Ureter (tissue), 1 donor: ENCODE measurements around the gene PEX10. TPM values are rescaled to one million over a fixed set of nuclear protein-coding genes. Genes with fewer than 3 reads are reported as not detected.

Experiments used
- DNase-seq: peaks from one replicate; pipeline ENCODE4 v3.0.0-alpha.2; 2020; ENCODE audit warnings: low spot score
- total RNA-seq: library from RNA; stranded (reverse); gene quantifications from one replicate; pipeline ENCODE4 v1.2.4, GENCODE V29; 2023
- donor health status: DM: yes; HTN: yes; CAD: no.

The PEX10 gene
- total RNA-seq, 1 donor from 2014 or later = 30.7 TPM

DNA sequence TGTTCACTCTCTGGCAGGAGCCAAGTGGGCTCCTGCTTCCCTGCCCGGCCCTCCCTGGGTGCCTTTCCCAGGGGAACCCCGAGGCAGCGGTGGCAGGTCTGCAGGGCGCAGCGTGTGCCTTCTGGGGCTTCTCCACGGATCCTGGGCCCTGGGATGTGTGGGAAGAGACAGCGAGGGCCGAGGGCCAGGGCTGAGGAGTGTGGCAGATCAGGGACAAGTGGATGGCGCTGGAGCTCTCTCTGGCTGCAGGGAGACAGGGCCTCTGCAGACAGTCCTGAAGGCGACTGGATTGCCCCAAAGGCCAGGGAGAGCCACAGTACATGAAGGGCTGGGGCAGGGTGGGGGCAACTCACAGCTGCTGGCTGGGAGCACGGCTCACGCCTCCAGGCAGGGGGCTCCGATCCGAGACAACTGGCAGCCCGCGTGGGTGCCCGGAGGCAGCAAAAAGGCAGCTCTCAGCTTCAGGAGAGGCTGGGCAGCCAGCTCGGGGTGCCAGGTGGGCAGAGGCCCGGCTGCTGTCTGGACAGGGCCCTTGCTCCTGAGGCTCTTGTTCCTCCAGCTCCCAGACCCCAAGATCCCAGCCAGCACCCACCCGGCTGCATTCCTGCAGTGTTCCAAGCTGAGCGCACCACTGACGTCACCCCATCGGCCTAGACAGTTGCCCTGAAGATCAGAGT, 37.0 kb downstream of the PEX10 start:
- DNase-seq = no peak

GRCh38 chr1:2374252-2375155, 37.9 kb downstream of the PEX10 start:
- no peak for DNase-seq

DNA sequence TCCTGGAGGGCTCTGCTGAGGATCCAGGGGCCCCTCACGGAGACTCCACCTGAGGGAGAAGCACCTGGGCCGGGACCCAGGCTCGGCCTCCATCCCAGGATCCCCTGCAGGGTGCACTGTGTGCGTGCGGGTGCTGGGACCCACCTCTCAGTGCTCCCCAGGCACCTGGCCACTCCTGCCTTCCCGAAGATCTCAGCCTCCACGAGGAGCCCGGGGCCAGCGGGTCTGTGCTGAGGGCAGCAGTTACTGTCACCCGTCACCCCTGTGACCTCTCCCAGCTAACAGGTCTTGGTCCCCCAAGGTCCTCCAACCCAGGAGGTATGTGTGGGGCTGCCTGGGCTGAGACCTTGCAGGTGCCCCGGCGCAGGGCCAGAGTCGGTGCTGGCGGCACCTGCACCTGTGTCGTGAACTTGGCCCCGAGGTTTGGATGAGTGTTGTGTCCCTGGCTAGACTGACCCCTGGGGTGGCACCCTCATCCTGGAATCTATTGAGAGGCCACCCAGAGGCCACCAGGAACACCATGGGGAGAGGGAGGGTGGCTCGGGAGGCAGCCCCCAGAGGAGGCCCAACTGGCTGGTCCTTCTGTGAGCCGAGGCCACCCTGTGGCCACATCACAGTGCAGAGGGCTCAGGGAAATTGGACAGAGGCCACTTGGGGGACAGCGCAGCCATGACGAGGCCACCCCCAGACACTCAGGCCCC, 38.7 kb downstream of the PEX10 start:
- no peak for DNase-seq

GRCh38 chr1:2372551-2373490, 39.5 kb downstream of the PEX10 start:
- DNase-seq = no peak

DNA sequence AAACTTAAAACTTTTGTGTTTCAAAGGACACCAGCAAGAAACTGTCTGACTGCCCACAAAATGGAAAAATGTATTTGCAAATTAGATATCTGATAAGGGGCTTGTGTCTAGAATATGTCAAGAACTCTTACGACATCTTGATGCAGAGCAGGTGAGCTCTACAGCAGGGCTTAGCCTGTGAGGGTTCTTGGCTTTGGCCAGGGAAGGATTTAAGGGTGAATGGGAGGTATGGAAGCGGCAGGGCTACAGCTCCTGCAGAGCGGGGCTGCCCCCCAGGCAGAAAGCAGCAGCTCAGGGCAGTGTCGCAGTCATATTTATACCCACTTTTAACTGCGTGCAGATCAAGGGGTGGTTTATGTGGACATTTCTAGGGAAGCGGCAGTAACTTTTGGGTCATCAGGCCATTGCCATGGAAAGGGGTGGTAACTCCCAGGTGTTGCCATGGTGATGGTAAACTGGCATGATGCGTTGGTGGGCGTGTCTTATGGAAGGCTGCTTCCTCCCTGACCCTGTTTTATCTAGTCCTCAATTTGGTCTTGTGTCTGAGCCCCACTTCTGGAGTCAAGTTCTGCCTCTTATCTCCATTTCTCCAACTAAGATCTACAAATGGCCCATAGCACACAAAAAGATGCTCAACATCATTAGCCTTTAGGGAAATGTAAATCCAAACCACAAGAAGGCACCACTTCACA, 44.2 kb downstream of the PEX10 start:
- no peak for DNase-seq

- DNase-seq = no peak
These were observed 48.4 kb downstream of the PEX10 start for GRCh38 chr1:2363847-2364513.

DNA sequence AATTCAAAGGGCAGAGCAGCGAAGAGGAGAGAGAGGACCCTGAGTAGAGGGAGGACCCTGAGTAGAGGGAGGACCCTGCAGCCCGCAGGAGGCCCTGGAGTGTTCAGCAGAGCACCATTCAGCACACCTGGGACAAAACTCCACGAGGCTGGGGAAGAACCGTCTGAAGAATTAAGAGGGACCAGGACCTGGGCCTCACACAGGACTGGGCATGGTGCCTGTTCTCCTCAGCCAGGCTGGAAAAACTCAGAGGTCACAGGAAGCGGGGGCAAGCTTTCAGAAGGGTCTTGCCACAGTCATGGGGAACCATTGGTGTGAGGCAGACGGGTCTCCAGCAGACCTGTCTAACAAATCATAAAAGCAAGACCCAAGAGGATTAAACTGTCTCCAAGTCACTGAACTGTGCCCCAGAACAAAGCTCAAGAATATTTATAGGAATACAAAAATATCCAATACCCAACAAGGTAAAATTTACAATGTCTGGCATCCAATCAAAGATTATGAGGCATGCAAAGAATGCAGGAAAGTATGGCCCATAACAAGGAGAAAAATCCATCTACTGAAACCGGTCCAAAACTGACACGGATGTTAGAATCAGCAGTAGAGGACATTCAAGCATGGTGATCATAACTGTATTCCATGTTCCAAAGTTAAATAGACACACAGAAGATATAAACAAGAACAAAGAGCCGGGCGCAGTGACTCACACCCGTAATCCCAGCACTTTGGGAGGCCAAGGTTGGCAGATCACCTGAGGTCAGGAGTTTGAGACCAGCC, 51.6 kb downstream of the PEX10 start:
- DNase-seq = no peak

DNA sequence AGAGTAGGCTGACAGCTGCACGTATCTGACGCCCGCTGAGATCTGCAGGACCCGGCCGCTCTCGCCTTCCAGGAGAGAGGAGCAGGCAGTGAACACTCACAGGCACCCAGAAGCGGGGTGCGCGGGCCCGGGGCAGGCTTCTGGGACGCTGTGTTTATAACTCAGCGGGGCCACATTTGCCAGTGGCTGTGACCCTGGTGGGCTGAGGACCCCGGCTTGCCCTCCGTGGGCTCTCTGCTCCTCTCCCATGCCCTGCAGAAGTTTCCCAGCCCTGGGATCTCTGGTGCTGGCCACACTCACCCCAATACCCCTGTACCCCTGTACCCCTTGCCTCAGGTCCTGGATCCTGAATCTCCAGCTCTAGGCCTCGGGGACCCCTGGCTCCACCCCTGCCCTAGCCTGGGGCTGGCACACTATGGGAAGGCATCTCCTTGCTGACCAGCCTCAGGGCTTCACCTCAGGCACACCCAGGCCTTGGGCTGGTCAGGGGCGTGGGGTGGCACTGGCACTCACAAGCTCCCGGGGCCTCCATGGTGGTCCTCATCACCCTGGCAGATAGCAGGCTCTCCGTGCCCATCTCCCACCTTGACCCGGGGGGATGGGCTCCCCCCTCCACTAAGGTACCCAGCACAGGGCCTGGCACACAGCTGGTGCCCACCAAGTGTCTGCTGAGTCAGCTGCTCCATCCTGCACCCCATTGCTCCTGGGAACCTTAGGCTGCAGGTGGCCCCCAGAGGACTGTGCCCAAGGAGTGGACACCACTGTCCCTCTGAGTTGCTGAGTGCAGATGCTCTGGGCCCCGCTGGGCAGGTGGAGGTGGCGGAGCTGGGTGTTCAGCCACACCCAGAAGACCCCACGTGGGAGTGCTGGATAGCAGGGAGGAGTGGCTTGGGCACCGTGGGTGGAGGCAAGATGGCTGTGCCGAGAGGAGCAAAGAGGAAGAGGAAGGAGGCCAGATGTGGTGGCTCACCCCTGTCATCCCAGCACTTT, 53.4 kb downstream of the PEX10 start:
- no peak for DNase-seq

- no peak for DNase-seq
These were observed 54.3 kb downstream of the PEX10 start for GRCh38 chr1:2358072-2358471.

DNA sequence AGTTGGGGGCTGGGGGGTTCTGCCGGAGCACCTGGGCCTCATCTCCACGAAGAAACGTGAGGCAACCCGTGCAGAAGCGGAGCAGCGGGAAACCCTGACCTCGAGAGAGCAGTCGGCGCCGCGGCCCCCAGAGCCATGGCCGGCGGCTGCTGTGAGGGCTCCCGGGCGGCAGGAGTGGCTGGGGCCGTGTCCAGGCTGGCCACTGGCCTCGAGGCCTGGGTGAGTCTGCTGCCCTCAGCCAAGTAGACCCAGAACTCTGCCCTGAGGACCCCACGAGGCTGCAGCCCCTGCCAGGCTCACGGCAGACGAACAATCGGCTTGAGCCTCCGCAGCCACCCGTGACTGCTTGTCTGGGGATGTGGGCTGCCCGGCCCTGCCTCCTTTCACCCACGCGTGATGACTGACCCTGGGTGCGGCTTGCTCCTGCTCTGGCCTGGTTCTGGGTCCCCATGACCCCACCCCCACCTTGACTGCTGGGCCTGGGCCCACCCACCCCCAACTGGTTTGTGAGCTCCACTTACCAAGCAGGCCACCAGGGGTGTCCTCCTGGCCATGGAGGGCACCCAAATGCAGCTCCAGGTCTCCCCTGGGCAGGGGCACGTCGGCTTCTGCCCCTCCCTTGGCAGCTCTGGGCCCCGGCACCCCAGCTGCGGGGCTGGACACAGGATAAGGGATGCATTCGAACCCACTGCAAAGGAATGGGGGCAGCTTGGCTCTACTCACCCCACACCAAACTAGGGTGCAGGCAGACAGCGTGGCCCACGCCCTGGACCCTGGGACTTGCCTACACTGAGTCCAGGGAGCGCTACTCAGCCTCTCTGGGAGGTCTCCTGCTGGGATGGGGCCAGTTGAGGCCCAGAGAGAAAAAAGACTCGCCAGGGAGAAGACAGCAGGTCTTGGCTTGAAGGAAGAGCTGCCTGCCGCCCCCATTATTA, 55.2 kb downstream of the PEX10 start:
- DNase-seq = no peak

DNA sequence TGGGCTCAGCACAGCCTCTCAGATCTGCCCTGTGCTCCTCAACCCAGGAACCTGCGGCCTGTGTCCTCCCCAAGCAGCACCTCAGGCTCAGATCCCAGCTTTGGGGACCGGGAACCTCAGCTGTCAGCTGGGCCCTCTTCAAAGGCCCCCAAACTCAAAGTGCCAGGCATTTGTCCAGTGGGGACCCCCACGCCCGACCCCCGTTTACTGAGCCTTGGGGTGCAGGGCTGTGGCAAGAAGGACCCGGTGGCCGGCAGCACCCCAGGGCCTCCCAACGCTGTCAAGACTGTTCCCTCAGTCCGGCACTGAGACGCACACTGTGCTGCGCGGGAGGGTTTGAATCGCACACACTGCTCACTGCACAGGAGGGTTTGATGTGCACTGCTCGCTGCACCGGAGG, 56.0 kb downstream of the PEX10 start:
- DNase-seq = no peak

DNA sequence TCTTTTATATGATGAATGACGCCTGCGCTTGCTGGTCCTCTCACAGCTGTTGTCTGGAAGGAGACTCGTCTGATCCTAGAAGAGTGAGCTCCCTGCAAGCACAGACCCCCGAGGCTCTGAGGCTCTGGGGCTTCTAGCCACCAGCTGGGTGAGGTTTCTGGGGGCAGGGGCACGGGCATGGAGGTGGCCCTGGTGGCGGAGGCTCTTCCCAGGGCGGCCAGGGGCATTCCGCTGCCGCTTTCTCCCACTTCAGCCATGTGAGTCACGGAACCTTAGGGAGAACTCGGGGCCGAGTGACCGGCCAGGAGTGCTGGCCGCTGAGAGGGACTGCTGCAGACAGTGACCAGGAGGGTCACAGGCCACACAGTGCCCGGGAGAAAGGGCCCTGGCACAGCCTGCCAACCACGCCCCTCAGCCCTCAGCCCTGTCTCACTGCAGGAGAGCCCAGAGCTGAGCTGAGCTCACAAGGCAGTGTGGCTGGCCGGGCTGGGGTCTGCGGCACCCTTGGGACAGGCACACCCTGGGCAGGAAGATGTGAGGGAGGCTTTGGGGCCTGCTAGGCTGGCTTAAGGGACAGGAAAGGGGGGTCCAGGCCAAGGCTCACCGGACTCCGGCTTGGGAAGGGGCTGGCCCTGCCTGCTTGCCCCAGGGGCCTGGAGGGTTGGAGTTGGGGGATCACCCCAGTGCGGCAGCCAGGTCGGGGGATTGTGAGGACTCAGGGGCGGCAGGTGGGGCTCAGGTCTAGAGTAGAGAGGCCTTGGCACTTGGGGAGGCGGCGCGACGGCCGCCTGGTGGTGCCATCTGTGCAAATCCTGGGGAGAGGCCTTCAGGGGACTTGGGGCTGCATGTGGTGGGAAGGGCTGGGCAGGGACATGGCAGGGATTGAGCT, 56.7 kb downstream of the PEX10 start:
- no peak for DNase-seq

DNA sequence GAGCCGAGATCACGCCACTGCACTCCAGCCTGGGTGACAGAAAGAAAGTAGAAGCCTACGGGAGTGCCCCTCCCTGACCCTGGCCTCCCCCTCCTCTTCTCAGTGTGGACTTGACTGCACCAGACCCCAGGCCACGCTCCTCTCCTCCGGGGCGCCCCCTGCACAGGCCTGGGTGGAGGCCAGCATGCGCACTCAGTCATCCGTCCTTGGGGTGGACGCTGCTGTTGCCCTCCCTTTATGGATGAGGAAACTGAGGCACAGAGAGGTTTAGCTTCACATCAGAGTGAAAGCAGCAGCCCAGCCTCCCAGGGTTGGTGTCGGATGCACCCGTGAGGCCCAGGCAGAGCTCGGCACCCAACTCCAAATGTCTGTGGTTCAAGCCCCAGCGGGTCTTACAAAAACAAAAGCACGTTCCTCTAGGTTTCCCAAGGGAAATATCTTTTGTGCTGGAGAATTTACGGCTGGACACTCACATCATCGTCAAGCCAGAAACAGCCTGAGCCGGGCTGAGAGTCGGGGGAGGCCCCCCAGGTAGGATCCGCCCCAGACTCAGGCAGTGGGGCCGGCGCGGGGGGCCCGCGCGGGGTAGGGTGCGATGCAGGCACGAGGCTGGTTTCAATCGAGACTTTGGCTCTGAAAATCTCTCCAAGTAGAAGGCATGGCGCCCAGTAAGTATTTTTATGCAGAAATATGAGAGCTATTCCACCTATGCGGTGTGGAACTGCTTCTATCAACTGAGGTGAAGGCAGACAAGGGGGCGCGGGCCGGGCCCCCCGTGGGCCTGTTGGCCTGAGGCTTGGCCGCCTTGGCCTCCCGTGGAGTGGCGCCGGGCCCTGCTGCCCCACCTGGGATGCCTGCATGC, 57.6 kb downstream of the PEX10 start:
- no peak for DNase-seq
